ENCODE measurements around the gene CIDEA.
"Not testable (repeated sequence)": the region's sequence is repeated elsewhere in the genome, so short reads cannot be mapped to it uniquely, and the experiment has no call there.

The CIDEA gene

GRCh38 chr18:12239431-12239830 lies 14.7 kb upstream of the CIDEA start:
- DNase-seq: no peak

GRCh38 chr18:12242658-12243260 lies 11.4 kb upstream of the CIDEA start:
- no peak for DNase-seq

- not testable (repeated sequence) for DNase-seq
These were observed 10.9 kb upstream of the CIDEA start for GRCh38 chr18:12243272-12243671.

- DNase-seq: no peak
These were observed 8.4 kb upstream of the CIDEA start for GRCh38 chr18:12245793-12246135.

GRCh38 chr18:12246849-12247808 lies 7.0 kb upstream of the CIDEA start:
- DNase-seq: no peak

GRCh38 chr18:12247946-12248345 lies 6.2 kb upstream of the CIDEA start:
- DNase-seq: no peak

GRCh38 chr18:12248926-12249720 lies 5.0 kb upstream of the CIDEA start:
- no peak for DNase-seq

- DNase-seq: no peak
These were observed 2.9 kb upstream of the CIDEA start for GRCh38 chr18:12251311-12251710.

- no peak for DNase-seq
These were observed 2.1 kb upstream of the CIDEA start for GRCh38 chr18:12252061-12252460.

GRCh38 chr18:12253027-12253426 lies 1.1 kb upstream of the CIDEA start:
- no peak for DNase-seq

- no peak for DNase-seq
These were observed 462 bp upstream of the CIDEA start for GRCh38 chr18:12253663-12254135.

- no peak for DNase-seq
These were observed 805 bp downstream of the CIDEA start for GRCh38 chr18:12254820-12255511.

GRCh38 chr18:12255626-12256026 lies 1.5 kb downstream of the CIDEA start:
- peak; percentile 11 for DNase-seq

GRCh38 chr18:12256951-12257350 lies 2.8 kb downstream of the CIDEA start:
- DNase-seq: no peak

- no peak for DNase-seq
These were observed 4.0 kb downstream of the CIDEA start for GRCh38 chr18:12257996-12258718.

- DNase-seq: no peak
These were observed 4.9 kb downstream of the CIDEA start for GRCh38 chr18:12258719-12259705.

- DNase-seq: no peak
These were observed 8.6 kb downstream of the CIDEA start for GRCh38 chr18:12262748-12263147.

- DNase-seq: no peak
These were observed 10.7 kb downstream of the CIDEA start for GRCh38 chr18:12264864-12265263.

- DNase-seq: peak; percentile 64
These were observed 17.4 kb downstream of the CIDEA start for GRCh38 chr18:12271376-12272235.

- no peak for DNase-seq
These were observed 20.6 kb downstream of the CIDEA start for GRCh38 chr18:12274793-12275192.
